DOHH2 (cell line): Measurements from ENCODE around the gene UGT1A3.

ENCODE experiments used
- CTCF ChIP-seq: fragments of 200-600 bp; sonication (generic); IDR thresholded peaks from one replicate; pipeline ENCODE4 v1.5.1; 2014; ENCODE audit warnings: antibody characterized with exemption, mild to moderate bottlenecking, low read depth, low read length; ENCODE audit not compliant: poor library complexity, severe bottlenecking
- EZH2phosphoT487 ChIP-seq: fragments of 200-600 bp; sonication (generic); IDR thresholded peaks from 2 replicates; pipeline ENCODE4 v1.6.1; 2017; ENCODE audit warnings: borderline replicate concordance, mild to moderate bottlenecking, antibody characterized with exemption, low read length, moderate library complexity, mixed read lengths

DNA sequence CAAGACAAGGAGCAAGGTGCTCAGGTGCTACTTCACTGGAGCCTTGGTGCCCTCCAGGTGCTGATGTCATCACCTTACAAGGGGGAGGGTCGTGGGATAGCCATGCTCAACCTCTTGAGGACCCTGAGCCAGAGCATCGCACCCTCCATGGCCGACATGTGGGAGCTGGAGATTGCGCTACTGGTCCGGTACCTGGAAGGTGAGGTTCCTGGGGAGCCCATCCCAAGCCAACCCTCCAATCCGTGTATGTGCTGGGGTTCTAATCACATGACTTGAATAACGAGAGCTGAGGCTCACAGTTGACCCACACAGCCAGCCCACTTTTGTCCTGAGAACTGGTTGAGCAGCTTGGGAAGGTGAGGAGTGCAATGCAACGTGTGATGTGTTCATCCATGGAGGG lies 75.2 kb downstream of the UGT1A3 start:
- TF ChIP-seq CTCF (no peak), EZH2phosphoT487 (no peak)
